GM23248 (cell line): ENCODE measurements around the gene RUNX1. TPM values are rescaled to one million over a fixed set of nuclear protein-coding genes. Genes with fewer than 3 reads are reported as not detected.
A peak's percentile ranks its signal among the peaks of the same experiment; 100 is the strongest.

Experiments
- DNase-seq: peaks from one replicate; pipeline ENCODE4 v3.0.0-alpha.2; 2015
- H2AFZ ChIP-seq: fragments of 200-600 bp; sonication (generic); 2 replicates; pipeline ENCODE4 v1.6.1; 2016; ENCODE audit warnings: antibody characterized with exemption
- H3F3A ChIP-seq: fragments of 200-600 bp; sonication (generic); 2 replicates; pipeline ENCODE4 v1.6.1; 2016; ENCODE audit warnings: mild to moderate bottlenecking, antibody characterized with exemption, mixed run types; ENCODE audit not compliant: insufficient read depth
- H3K27ac ChIP-seq: fragments of 200-600 bp; sonication (generic); 2 replicates; pipeline ENCODE4 v1.5.1; 2016; ENCODE audit warnings: mild to moderate bottlenecking
- H3K27me3 ChIP-seq: fragments of 200-600 bp; sonication (generic); replicated peaks from 2 replicates; pipeline ENCODE4 v1.6.1; 2016; ENCODE audit warnings: mild to moderate bottlenecking; ENCODE audit not compliant: insufficient read depth
- H3K36me3 ChIP-seq: fragments of 200-600 bp; sonication (generic); 2 replicates; pipeline ENCODE4 v1.6.1; 2016; ENCODE audit warnings: low read depth, mild to moderate bottlenecking
- H3K4me1 ChIP-seq: fragments of 200-600 bp; sonication (generic); 2 replicates; pipeline ENCODE4 v1.6.1; 2016; ENCODE audit warnings: mild to moderate bottlenecking; ENCODE audit not compliant: insufficient read depth
- H3K4me2 ChIP-seq: fragments of 200-600 bp; sonication (generic); one replicate; pipeline ENCODE4 v1.6.1; 2016; ENCODE audit warnings: mild to moderate bottlenecking; ENCODE audit not compliant: unreplicated experiment
- H3K4me3 ChIP-seq: fragments of 200-600 bp; sonication (generic); 2 replicates; pipeline ENCODE4 v1.5.1; 2016; ENCODE audit warnings: mild to moderate bottlenecking
- H3K79me2 ChIP-seq: fragments of 200-600 bp; sonication (generic); 2 replicates; pipeline ENCODE4 v1.6.1; 2016; ENCODE audit warnings: mild to moderate bottlenecking; ENCODE audit not compliant: insufficient read depth
- H3K9ac ChIP-seq: fragments of 200-600 bp; sonication (generic); 2 replicates; pipeline ENCODE4 v1.6.1; 2016; ENCODE audit warnings: mild to moderate bottlenecking
- H3K9me2 ChIP-seq: fragments of 200-600 bp; sonication (generic); 2 replicates; pipeline ENCODE4 v1.6.1; 2016; ENCODE audit warnings: mixed run types, mild to moderate bottlenecking, moderate library complexity; ENCODE audit not compliant: insufficient read depth
- H3K9me3 ChIP-seq: fragments of 200-600 bp; sonication (generic); one replicate; pipeline ENCODE4 v1.6.1; 2017; ENCODE audit warnings: low read depth
- H4K20me1 ChIP-seq: fragments of 200-600 bp; sonication (generic); 2 replicates; pipeline ENCODE4 v1.6.0; 2016; ENCODE audit not compliant: insufficient read depth
- EZH2 ChIP-seq: fragments of 200-600 bp; sonication (generic); IDR thresholded peaks from 2 replicates; pipeline ENCODE4 v1.6.1; 2018; ENCODE audit warnings: antibody characterized with exemption, mild to moderate bottlenecking; ENCODE audit not compliant: insufficient read depth, poor library complexity, severe bottlenecking
- EZH2phosphoT487 ChIP-seq: fragments of 200-600 bp; sonication (generic); IDR thresholded peaks from 2 replicates; pipeline ENCODE4 v1.6.1; 2018; ENCODE audit warnings: antibody characterized with exemption, moderate library complexity, mild to moderate bottlenecking, low read depth; ENCODE audit not compliant: insufficient read depth
- WGBS, 2 experiments: methylation state at CpG; one replicate each; pipeline ENCODE4 v1.1.6; 2015 to 2017; ENCODE audit warnings: low lambda C conversion rate in 2 of 2, low coverage in 1 of 2; ENCODE audit errors: missing lambda C conversion rate in 2 of 2; 5-methylcytosine and 5-hydroxymethylcytosine counted together
- in situ Hi-C: fragments of 300-500 bp; cut with MboI; formaldehyde crosslinking; loops from 2 replicates; pipeline ENCODE4 v1.15.0; 2020
- polyA plus RNA-seq: library from polyadenylated mRNA; unstranded; fragments of >200 nt; fragmentation: Nextera tagmentation; extraction: Ambion mirVana; gene quantifications from 2 replicates; pipeline ENCODE4 v1.2.1, GENCODE V29; 2016
- total RNA-seq: library from RNA; depleted of rRNA; stranded (reverse); fragments of >200 nt; shearing (Covaris generic); gene quantifications from 2 replicates; pipeline ENCODE4 v1.2.3, GENCODE V29; 2014

RUNX1 gene
- total and polyA plus RNA-seq, 2 experiments from 2014 or later, result 21.3 to 32.6 TPM

DNA sequence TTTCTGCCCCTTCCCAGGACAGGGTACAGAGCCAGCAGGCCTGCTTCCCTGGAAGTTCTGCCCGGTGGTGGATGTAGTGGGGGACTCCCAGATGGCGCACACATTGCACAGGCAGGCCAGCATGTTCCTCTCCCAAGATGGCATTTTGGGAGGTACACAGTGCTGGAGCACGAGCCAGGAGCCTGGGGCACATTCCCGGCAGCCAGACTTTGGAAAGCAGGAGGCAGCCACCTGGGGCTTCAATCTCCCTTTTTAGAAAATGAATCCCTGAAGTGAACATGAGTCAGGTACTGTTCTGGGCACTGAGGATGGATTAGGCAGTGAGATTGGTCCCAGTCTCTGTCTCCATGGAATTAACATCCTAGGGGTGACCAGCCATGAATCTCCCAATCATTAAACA, 56.9 kb downstream of the RUNX1 start:
- WGBS, 2 experiments, result 88 to 90% methylated on average over 4 of the region's 4 CpGs

DNA sequence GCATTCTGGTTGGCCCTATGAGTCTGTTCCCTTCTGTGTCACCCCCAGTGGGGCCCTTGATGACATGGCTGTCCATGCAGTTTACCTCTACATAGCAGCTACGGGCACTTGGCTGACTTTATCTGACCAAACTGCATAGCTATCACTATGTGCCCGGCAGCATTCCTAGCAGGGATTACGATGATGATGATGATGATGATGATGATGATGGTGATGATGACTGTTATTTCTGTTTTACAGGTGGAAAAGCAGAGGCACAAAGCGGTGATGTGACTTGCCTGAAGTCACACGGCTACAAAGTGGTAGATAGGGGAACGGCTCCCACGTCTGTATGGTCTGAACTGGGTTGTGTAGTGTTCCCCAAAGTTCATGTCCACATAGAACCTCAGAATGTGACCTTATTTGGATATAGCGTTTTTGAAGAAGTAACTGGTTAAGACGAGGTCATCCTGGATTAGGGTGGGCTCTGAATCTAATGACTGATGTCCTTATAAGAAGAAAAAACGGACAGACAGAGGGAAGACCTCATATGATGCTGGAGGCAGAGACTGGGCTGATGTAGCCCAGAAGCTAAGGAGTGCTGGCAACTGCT, 57.6 kb downstream of the RUNX1 start:
- H3K4me2 ChIP-seq, result no peak overlapping the region
- no peaks in the 10 kb centered on the region for H3K79me2 ChIP-seq
- H3K27ac ChIP-seq, result no peak overlapping the region
- H4K20me1 ChIP-seq, result no peaks in the 10 kb centered on the region
- H3K4me1 ChIP-seq, result peaks cover 50% of the 10 kb centered on the region
- no peak overlapping the region for H2AFZ ChIP-seq
- DNase-seq, result no peak
- H3K9me3 ChIP-seq, result no peaks in the 10 kb centered on the region
- H3K36me3 ChIP-seq, result no peaks in the 10 kb centered on the region
- H3K27me3 ChIP-seq, result no peaks in the 10 kb centered on the region
- no peaks in the 10 kb centered on the region for H3K9me2 ChIP-seq
- in situ Hi-C loops, result no loop called here
- no peak overlapping the region for H3K4me3 ChIP-seq
- TF ChIP-seq EZH2, result no peak
- TF ChIP-seq EZH2phosphoT487, result no peak
- no peak overlapping the region for H3K9ac ChIP-seq
- WGBS, 2 experiments, result 87 to 89% methylated on average over 10 of the region's 10 CpGs
- peaks cover 27% of the 10 kb centered on the region for H3F3A ChIP-seq

More for the DNA sequence above, 56.9 kb downstream of the RUNX1 start:
- peaks cover 51% of the 10 kb centered on the region for H3K4me1 ChIP-seq
- no peak overlapping the region for H3K4me3 ChIP-seq
- H3K9me3 ChIP-seq, result no peaks in the 10 kb centered on the region
- H4K20me1 ChIP-seq, result no peaks in the 10 kb centered on the region
- no peak overlapping the region for H3K4me2 ChIP-seq
- H3K27me3 ChIP-seq, result no peaks in the 10 kb centered on the region
- H3K9ac ChIP-seq, result no peak overlapping the region
- no peak for TF ChIP-seq EZH2
- no peak for TF ChIP-seq EZH2phosphoT487
- peaks cover 34% of the 10 kb centered on the region for H3F3A ChIP-seq
- H2AFZ ChIP-seq, result no peak overlapping the region
- H3K9me2 ChIP-seq, result no peaks in the 10 kb centered on the region
- H3K27ac ChIP-seq, result peak overlapping the region; percentile 63
- DNase-seq, result no peak
- no peaks in the 10 kb centered on the region for H3K79me2 ChIP-seq
- in situ Hi-C loops, result no loop called here
- H3K36me3 ChIP-seq, result no peaks in the 10 kb centered on the region

DNA sequence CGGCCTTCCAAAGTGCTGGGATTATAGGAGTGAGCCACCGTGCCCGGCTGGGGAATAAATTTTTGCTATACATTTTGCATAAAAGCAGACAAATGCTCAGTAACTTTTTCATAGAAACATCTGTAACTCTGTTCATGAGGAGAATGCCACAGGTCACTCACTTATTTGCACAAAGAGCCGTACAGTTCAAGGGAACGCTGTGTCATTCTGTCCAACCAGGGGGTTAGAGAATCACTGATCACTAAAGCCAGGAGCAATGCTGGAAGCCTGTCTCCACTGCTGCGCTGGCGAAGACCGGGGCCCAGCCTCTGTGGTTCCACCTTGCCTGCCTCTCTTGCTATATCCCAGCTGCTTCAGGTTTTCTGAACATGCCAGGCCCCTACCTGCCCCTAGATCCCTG, 58.3 kb downstream of the RUNX1 start:
- 99 to 100% methylated on average over 8 of the region's 8 CpGs for WGBS, 2 experiments
- H3K4me2 ChIP-seq, result no peak overlapping the region
- H3K27ac ChIP-seq, result no peak overlapping the region

DNA sequence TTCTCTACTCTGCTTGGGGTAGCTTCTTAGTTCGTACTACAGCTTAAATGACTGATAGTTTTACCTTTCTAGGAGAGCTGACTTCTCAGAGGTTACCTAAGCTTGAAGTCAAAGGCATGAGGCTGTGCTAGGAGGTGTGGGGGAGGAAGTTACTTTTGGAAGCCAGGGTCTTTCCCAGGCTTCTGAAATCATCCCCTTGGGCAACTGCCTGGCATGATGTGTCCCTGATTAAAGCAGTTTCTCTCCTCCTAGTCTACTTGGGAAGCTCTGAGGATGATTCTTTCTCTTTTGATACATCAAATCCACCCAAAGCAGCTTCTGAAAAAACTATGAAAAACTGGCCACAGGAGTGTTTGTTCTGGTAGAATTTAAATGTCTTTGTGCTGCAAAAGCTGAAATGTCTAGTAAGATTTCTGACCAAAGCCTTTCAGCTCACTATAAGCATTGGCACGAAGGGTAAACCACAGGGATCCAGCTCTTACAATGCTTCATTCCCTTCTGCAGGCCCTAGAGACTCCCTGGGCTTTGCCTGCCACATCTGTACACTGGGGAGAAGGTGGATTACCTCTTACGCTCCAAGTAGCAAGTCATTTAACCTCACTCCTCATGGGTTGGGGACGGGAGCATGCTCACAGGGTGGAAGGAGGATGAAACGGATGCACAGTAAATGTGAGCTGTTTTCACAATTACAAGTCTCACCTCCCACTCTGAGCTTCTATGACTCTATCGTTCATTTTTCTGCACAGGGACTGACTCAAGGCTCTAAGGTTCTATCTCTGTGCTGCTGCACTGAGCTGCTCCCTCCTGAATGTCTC, 59.6 kb downstream of the RUNX1 start:
- peak; percentile 65 for DNase-seq
- Histone ChIP-seq H2AFZ (peak overlapping the region; percentile 57), H3K9ac (no peak overlapping the region), H3F3A (peaks cover 23% of the 10 kb centered on the region), H3K4me2 (peak overlapping the region; percentile 55), H4K20me1 (no peaks in the 10 kb centered on the region), H3K9me3 (no peaks in the 10 kb centered on the region), H3K9me2 (no peaks in the 10 kb centered on the region), H3K27me3 (no peaks in the 10 kb centered on the region), H3K79me2 (no peaks in the 10 kb centered on the region), H3K36me3 (no peaks in the 10 kb centered on the region), H3K27ac (peak overlapping the region; percentile 54), H3K4me3 (no peak overlapping the region), H3K4me1 (peaks cover 35% of the 10 kb centered on the region)
- WGBS, 2 experiments, result 42 to 49% methylated on average over 6 of the region's 6 CpGs
- in situ Hi-C loops, result no loop called here
- no peak for TF ChIP-seq EZH2
- TF ChIP-seq EZH2phosphoT487, result no peak

More for the DNA sequence above, 58.3 kb downstream of the RUNX1 start:
- in situ Hi-C loops, result no loop called here
- Histone ChIP-seq H3K9me2 (no peaks in the 10 kb centered on the region), H4K20me1 (no peaks in the 10 kb centered on the region), H3K36me3 (no peaks in the 10 kb centered on the region), H3K4me1 (peaks cover 48% of the 10 kb centered on the region), H3K9me3 (no peaks in the 10 kb centered on the region), H3K27me3 (no peaks in the 10 kb centered on the region), H3K4me3 (no peak overlapping the region), H2AFZ (no peak overlapping the region), H3K79me2 (no peaks in the 10 kb centered on the region), H3K9ac (no peak overlapping the region), H3F3A (peaks cover 23% of the 10 kb centered on the region)
- TF ChIP-seq EZH2, result no peak
- no peak for TF ChIP-seq EZH2phosphoT487
- no peak for DNase-seq
